CD8-positive, alpha-beta memory T cell (primary cell): Measurements from ENCODE around the gene HOMEZ. TPM values are rescaled to one million over a fixed set of nuclear protein-coding genes. Genes with fewer than 3 reads are reported as not detected.
A peak's percentile ranks its signal among the peaks of the same experiment; 100 is the strongest.

Experiments
- CTCF ChIA-PET: fragments of 350-600 bp; sonication (Branson Sonifier 250); formaldehyde crosslinking; loops from one replicate; lab custom pipeline; 2021; ENCODE audit warnings: antibody characterized with exemption; lab: Charles Lee
- POLR2A ChIA-PET: fragments of 350-600 bp; sonication (Branson Sonifier 250); formaldehyde crosslinking; loops from one replicate; lab custom pipeline; 2021; ENCODE audit warnings: antibody characterized with exemption; lab: Charles Lee
- DNase-seq, 5 donors: peaks; one replicate each; pipeline versions ENCODE4 v3.0.0 to v3.0.0-alpha.2; 2020 to 2022; ENCODE audit warnings: mixed read lengths in 1 of 5
- H3K27ac ChIP-seq: one replicate; pipeline ENCODE4 v1.7.0; 2013; ENCODE audit warnings: low read depth, mild to moderate bottlenecking, low read length, moderate library complexity
- H3K27me3 ChIP-seq: 2 replicates; pipeline ENCODE4 v1.7.0; 2013; ENCODE audit warnings: low read length, mild to moderate bottlenecking; ENCODE audit not compliant: insufficient read depth, poor library complexity, severe bottlenecking
- H3K36me3 ChIP-seq: 2 replicates; pipeline ENCODE4 v1.7.0; 2013; ENCODE audit warnings: mild to moderate bottlenecking, low read length, moderate library complexity; ENCODE audit not compliant: insufficient read depth
- H3K4me1 ChIP-seq: 2 replicates; pipeline ENCODE4 v1.7.0; 2013; ENCODE audit warnings: mild to moderate bottlenecking, low read length, moderate library complexity; ENCODE audit not compliant: insufficient read depth
- H3K4me3 ChIP-seq: 2 replicates; pipeline ENCODE4 v1.7.0; 2013; ENCODE audit warnings: mild to moderate bottlenecking, low read length
- H3K9me3 ChIP-seq: 2 replicates; pipeline ENCODE4 v1.7.0; 2013; ENCODE audit warnings: mild to moderate bottlenecking, low read length
- H3K27ac Mint-ChIP-seq, 8 donors: one replicate each; pipeline ENCODE4 v1.8.0; 2020 to 2021; ENCODE audit warnings: mixed read lengths in 8 of 8, mild to moderate bottlenecking in 6 of 8, inconsistent platforms in 3 of 8, moderate library complexity in 3 of 8
- H3K27me3 Mint-ChIP-seq, 2 donors: one replicate each; pipeline ENCODE4 v1.8.0; 2020 to 2021; ENCODE audit warnings: mixed read lengths in 2 of 2, mild to moderate bottlenecking in 1 of 2, moderate library complexity in 1 of 2
- H3K36me3 Mint-ChIP-seq, 3 donors: one replicate each; pipeline ENCODE4 v1.8.0; 2020 to 2021; ENCODE audit warnings: mixed read lengths in 3 of 3, inconsistent platforms in 1 of 3, mild to moderate bottlenecking in 1 of 3
- H3K4me1 Mint-ChIP-seq, 3 donors: one replicate each; pipeline ENCODE4 v1.8.0; 2020 to 2021; ENCODE audit warnings: mixed read lengths in 3 of 3, inconsistent platforms in 1 of 3, mild to moderate bottlenecking in 1 of 3
- H3K4me3 Mint-ChIP-seq, 7 donors: one replicate each; pipeline ENCODE4 v1.8.0; 2020 to 2021; ENCODE audit warnings: mixed read lengths in 7 of 7, mild to moderate bottlenecking in 6 of 7, moderate library complexity in 4 of 7, inconsistent platforms in 2 of 7
- H3K9me3 Mint-ChIP-seq, 5 donors: one replicate each; pipeline ENCODE4 v1.8.0; 2020 to 2022; ENCODE audit warnings: mixed read lengths in 5 of 5, mild to moderate bottlenecking in 3 of 5, moderate library complexity in 2 of 5, inconsistent platforms in 1 of 5
- polyA plus RNA-seq: library from polyadenylated mRNA; unstranded; fragments of 300-500 nt; fragmentation: Illumina TruSeq; gene quantifications from one replicate; pipeline ENCODE4 v1.2.3, GENCODE V29; 2021
- total RNA-seq, 2 experiments: library from RNA; stranded (reverse); gene quantifications; one replicate each; pipeline ENCODE4 v1.2.3, GENCODE V29; 2021

HOMEZ gene
- total and polyA plus RNA-seq, 3 experiments from 2014 or later: 4.9 to 13.4 (median 12.8) TPM

- Mint-ChIP-seq H3K36me3 (peaks cover 0 to 4% (median 3%) of the 10 kb centered on the region in 3 donors), H3K9me3 (no peaks in the 10 kb centered on the region), H3K27me3 (peaks cover 18 to 52% of the 10 kb centered on the region in 2 donors), H3K4me1 (peaks cover 5 to 12% (median 9%) of the 10 kb centered on the region in 3 donors), H3K4me3 (peak within 1 kb of the TSS in 1 of 7 donors; percentile 32), H3K27ac (no peak within 1 kb of the TSS)
- no peak within 1 kb of the TSS for H3K4me3 ChIP-seq
- ChIA-PET CTCF (interaction anchor here (1.2 kb wide), 1 partner anchor 14 kb away, joined by 5 read pairs; the partner anchor contains the start of gene PABPN1), POLR2A (interaction anchor here (0.6 to 1.0 kb wide), 2 partner anchors 9 to 15 kb away, joined by 3 to 5 read pairs; no protein-coding TSS in a partner anchor)
- H3K27ac ChIP-seq: peak within 1 kb of the TSS; percentile 71
- H3K27me3 ChIP-seq: peaks cover 12% of the 10 kb centered on the region
- H3K36me3 ChIP-seq: no peaks in the 10 kb centered on the region
- H3K4me1 ChIP-seq: peaks cover 8% of the 10 kb centered on the region
- H3K9me3 ChIP-seq: no peaks in the 10 kb centered on the region
- DNase-seq: no peak
These were observed 20.6 kb upstream of the HOMEZ start, which contains the start of gene BCL2L2 for GRCh38 chr14:23306412-23307145. Gene BCL2L2 (plus strand): TSS chr14:23306833. CDS start chr14:23307768, 935 bp downstream.

- Histone ChIP-seq H3K9me3 (no peaks in the 10 kb centered on the region), H3K4me1 (peaks cover 21% of the 10 kb centered on the region), H3K27ac (peak within 1 kb of the TSS; percentile 96), H3K27me3 (peaks cover 10% of the 10 kb centered on the region), H3K4me3 (peak within 1 kb of the TSS; percentile 96), H3K36me3 (peaks cover 5% of the 10 kb centered on the region)
- Mint-ChIP-seq H3K4me3 (peak within 1 kb of the TSS; percentile 95 to 99 (median 97)), H3K4me1 (peaks cover 17 to 30% (median 28%) of the 10 kb centered on the region in 3 donors), H3K27ac (peak within 1 kb of the TSS; percentile 92 to 100 (median 99)), H3K27me3 (peaks cover 16 to 20% of the 10 kb centered on the region in 2 donors), H3K36me3 (peaks cover 0 to 14% (median 0%) of the 10 kb centered on the region in 3 donors), H3K9me3 (no peaks in the 10 kb centered on the region)
- ChIA-PET POLR2A (interaction anchor here (0.5 to 5.4 kb wide), 10 partner anchors 10 to 249 kb away, joined by 3 to 146 read pairs (median 6); partner anchors contain the start of genes ACIN1, C14orf119, HOMEZ and PABPN1), CTCF (interaction anchor here (0.9 to 4.3 kb wide), 12 partner anchors 9 to 844 kb away, joined by 3 to 52 read pairs (median 4); partner anchors contain the start of genes ACIN1, C14orf119, HOMEZ and PABPN1)
- DNase-seq: peak; percentile 78 to 91 (median 82)
These were observed 16.6 kb upstream of the HOMEZ start, which contains the start of gene PPP1R3E for GRCh38 chr14:23302290-23303225. Gene PPP1R3E (minus strand): TSS chr14:23302859. CDS start chr14:23302576, 283 bp downstream.

GRCh38 chr14:23301969-23302289 lies 16.0 kb upstream of the HOMEZ start:
- Histone ChIP-seq H3K9me3 (no peaks in the 10 kb centered on the region), H3K36me3 (peaks cover 5% of the 10 kb centered on the region), H3K27me3 (peaks cover 8% of the 10 kb centered on the region), H3K27ac (peak overlapping the region; percentile 96), H3K4me3 (peak overlapping the region; percentile 96), H3K4me1 (peaks cover 21% of the 10 kb centered on the region)
- Mint-ChIP-seq H3K4me1 (peaks cover 17 to 30% (median 28%) of the 10 kb centered on the region in 3 donors), H3K4me3 (peak overlapping the region; percentile 86 to 98 (median 95)), H3K27me3 (peaks cover 10 to 14% of the 10 kb centered on the region in 2 donors), H3K36me3 (peaks cover 0 to 19% (median 0%) of the 10 kb centered on the region in 3 donors), H3K9me3 (no peaks in the 10 kb centered on the region), H3K27ac (peak overlapping the region; percentile 91 to 99 (median 92))
- CTCF ChIA-PET: interaction anchor here (1.0 to 4.3 kb wide), 12 partner anchors 10 to 845 kb away, joined by 3 to 52 read pairs (median 4); partner anchors contain the start of genes ACIN1, C14orf119, HOMEZ and PABPN1
- POLR2A ChIA-PET: interaction anchor here (1.2 to 5.4 kb wide), 8 partner anchors 11 to 207 kb away, joined by 3 to 146 read pairs (median 8); partner anchors contain the start of genes ACIN1, C14orf119, HOMEZ and PABPN1
- peak in 1 of 5 donors; percentile 56 for DNase-seq

GRCh38 chr14:23301288-23301968 lies 15.5 kb upstream of the HOMEZ start:
- Mint-ChIP-seq H3K36me3 (peaks cover 0 to 24% (median 0%) of the 10 kb centered on the region in 3 donors), H3K9me3 (no peaks in the 10 kb centered on the region), H3K4me3 (peak overlapping the region; percentile 86 to 98 (median 95)), H3K27me3 (peaks cover 10 to 12% of the 10 kb centered on the region in 2 donors), H3K27ac (peak overlapping the region; percentile 91 to 99 (median 96)), H3K4me1 (peaks cover 17 to 30% (median 28%) of the 10 kb centered on the region in 3 donors)
- CTCF ChIA-PET: interaction anchor here (0.7 to 4.3 kb wide), 16 partner anchors 9 to 845 kb away, joined by 3 to 52 read pairs (median 4); partner anchors contain the start of genes ACIN1, C14orf119, HOMEZ and PABPN1
- H3K9me3 ChIP-seq: no peaks in the 10 kb centered on the region
- H3K36me3 ChIP-seq: peaks cover 5% of the 10 kb centered on the region
- POLR2A ChIA-PET: interaction anchor here (1.0 to 5.4 kb wide), 7 partner anchors 14 to 206 kb away, joined by 3 to 146 read pairs (median 10); partner anchors contain the start of genes ACIN1, C14orf119, HOMEZ and PABPN1
- peaks cover 3% of the 10 kb centered on the region for H3K27me3 ChIP-seq
- H3K27ac ChIP-seq: peak overlapping the region; percentile 96
- H3K4me1 ChIP-seq: peaks cover 21% of the 10 kb centered on the region
- peak overlapping the region; percentile 96 for H3K4me3 ChIP-seq
- DNase-seq: peak; percentile 93 to 99 (median 97)

GRCh38 chr14:23300687-23301223 lies 14.8 kb upstream of the HOMEZ start:
- H3K9me3 Mint-ChIP-seq: no peaks in the 10 kb centered on the region
- CTCF ChIA-PET: interaction anchor here (0.7 to 4.3 kb wide), 12 partner anchors 8 to 205 kb away, joined by 3 to 52 read pairs (median 5); partner anchors contain the start of genes ACIN1, C14orf119, HOMEZ and PABPN1
- Histone ChIP-seq H3K4me3 (peak overlapping the region; percentile 79), H3K4me1 (peaks cover 21% of the 10 kb centered on the region), H3K27ac (peak overlapping the region; percentile 96), H3K36me3 (peaks cover 5% of the 10 kb centered on the region), H3K9me3 (no peaks in the 10 kb centered on the region), H3K27me3 (no peaks in the 10 kb centered on the region)
- H3K4me3 Mint-ChIP-seq: peak overlapping the region; percentile 83 to 98 (median 91)
- POLR2A ChIA-PET: interaction anchor here (0.6 to 5.4 kb wide), 7 partner anchors 13 to 1863 kb away, joined by 3 to 146 read pairs (median 10); partner anchors contain the start of genes ACIN1, C14orf119, HOMEZ and OXA1L
- H3K27ac Mint-ChIP-seq: peak overlapping the region; percentile 91 to 99 (median 96)
- DNase-seq: no peak
- H3K4me1 Mint-ChIP-seq: peaks cover 17 to 30% (median 28%) of the 10 kb centered on the region in 3 donors
- H3K36me3 Mint-ChIP-seq: peaks cover 0 to 24% (median 0%) of the 10 kb centered on the region in 3 donors
- peaks cover 6% of the 10 kb centered on the region in 2 donors for H3K27me3 Mint-ChIP-seq

GRCh38 chr14:23299986-23300686 lies 14.2 kb upstream of the HOMEZ start:
- no peak for DNase-seq
- Mint-ChIP-seq H3K4me1 (peaks cover 20 to 34% (median 33%) of the 10 kb centered on the region in 3 donors), H3K36me3 (peaks cover 0 to 24% (median 0%) of the 10 kb centered on the region in 3 donors), H3K9me3 (no peaks in the 10 kb centered on the region), H3K27me3 (peaks cover 1 to 5% of the 10 kb centered on the region in 2 donors), H3K27ac (peak overlapping the region; percentile 91 to 99 (median 96)), H3K4me3 (peak overlapping the region; percentile 83 to 98 (median 91))
- Histone ChIP-seq H3K27ac (peak overlapping the region; percentile 96), H3K4me3 (peak overlapping the region; percentile 79), H3K9me3 (no peaks in the 10 kb centered on the region), H3K27me3 (no peaks in the 10 kb centered on the region), H3K4me1 (peaks cover 24% of the 10 kb centered on the region), H3K36me3 (peaks cover 5% of the 10 kb centered on the region)
- ChIA-PET CTCF (interaction anchor here (1.2 to 4.3 kb wide), 7 partner anchors 12 to 199 kb away, joined by 3 to 52 read pairs (median 5); partner anchors contain the start of genes HOMEZ and PABPN1), POLR2A (interaction anchor here (0.6 to 5.4 kb wide), 9 partner anchors 14 to 1862 kb away, joined by 3 to 146 read pairs (median 7); partner anchors contain the start of genes ACIN1, C14orf119, HOMEZ and OXA1L)
